Coronary artery (tissue), 2 donors: ENCODE results near the gene LRTM2.

Experiments used
- DNase-seq: peaks from one replicate; pipeline ENCODE4 v3.0.0-alpha.2; 2017; ENCODE audit warnings: low spot score
- H3K27ac ChIP-seq, 2 donors: fragments of 200-600 bp; sonication (generic); one replicate each; pipeline ENCODE4 v1.5.1; 2016 to 2019
- H3K4me3 ChIP-seq: fragments of 200-600 bp; sonication (generic); 2 replicates; pipeline ENCODE4 v1.5.1; 2016; ENCODE audit warnings: mild to moderate bottlenecking, moderate library complexity
- CTCF ChIP-seq: fragments of 200-600 bp; sonication (generic); IDR thresholded peaks from one replicate; pipeline ENCODE4 v1.5.1; 2019; ENCODE audit warnings: antibody characterized with exemption

The LRTM2 gene

GRCh38 chr12:1885082-1885596 is 64.8 kb downstream of the LRTM2 start:
- H3K27ac ChIP-seq = no peak overlapping the region
- TF ChIP-seq CTCF = no peak
- no peak overlapping the region for H3K4me3 ChIP-seq
- DNase-seq = peak; percentile 49

GRCh38 chr12:1885599-1886245 is 65.4 kb downstream of the LRTM2 start:
- Histone ChIP-seq H3K4me3 (no peak overlapping the region), H3K27ac (no peak overlapping the region)
- no peak for DNase-seq
- no peak for TF ChIP-seq CTCF
